Hematopoietic multipotent progenitor cell treated with erythropoietin and hydrocortisone succinate and interleukin-3 and kit ligand, for 6 days (in vitro differentiated cells): ENCODE measurements around the gene ANXA5.
"Not testable (repeated sequence)": the region's sequence is repeated elsewhere in the genome, so short reads cannot be mapped to it uniquely, and the experiment has no call there.

ENCODE experiments used
- DNase-seq: peaks from one replicate; pipeline ENCODE4 v3.0.0-alpha.2; 2015

ANXA5 gene

DNA sequence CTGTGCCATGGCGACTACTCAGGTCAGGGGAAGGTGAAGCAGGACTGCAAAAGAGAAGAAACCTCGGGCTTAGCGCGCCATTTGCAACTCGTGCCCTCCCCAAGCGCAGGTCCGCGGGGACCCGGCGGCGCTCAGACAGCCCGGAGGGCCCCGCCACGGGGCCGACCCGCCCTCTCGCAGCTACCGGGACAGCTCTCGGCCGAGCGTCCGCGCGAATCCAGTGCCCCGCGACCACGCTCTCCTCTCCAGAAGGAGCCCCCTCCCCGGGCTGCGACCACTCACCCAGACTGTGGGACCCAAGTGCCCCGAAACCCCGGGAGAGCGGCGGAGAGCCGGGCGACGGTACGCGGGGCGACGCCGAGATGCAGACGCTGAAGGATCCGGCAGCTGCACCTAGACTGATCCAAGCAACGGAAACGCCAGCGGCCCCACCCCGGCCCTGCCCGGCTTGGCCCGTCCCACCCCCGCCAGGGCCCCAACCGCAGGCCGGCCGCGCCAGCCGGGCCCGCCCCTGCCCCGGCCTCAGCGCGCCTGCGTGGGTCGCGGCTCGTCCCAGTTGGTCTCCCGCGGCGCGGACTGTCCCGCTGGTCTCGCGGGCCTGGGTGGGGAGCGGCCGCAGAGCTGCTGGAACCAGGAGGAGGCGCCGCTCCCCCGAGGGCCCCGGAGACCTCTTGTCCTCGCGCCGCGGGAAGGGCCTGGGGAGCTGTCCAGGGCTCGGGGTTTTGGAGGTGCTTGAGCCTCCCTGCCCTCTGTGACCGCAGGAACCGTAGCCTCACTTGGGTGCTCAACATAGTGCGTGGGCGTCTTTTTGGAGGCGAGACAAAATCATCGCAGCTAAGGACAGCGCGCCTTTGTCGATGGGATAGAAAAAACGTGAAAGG, at the start of gene ANXA5:
ANXA5 (minus strand) TSS at position 400 of the 881 bp plus-strand sequence; CDS start at position 9, 391 bp downstream.
- DNase-seq, result peak; percentile 89

GRCh38 chr4:121742794-121743193, 46.0 kb upstream of the ANXA5 start:
- DNase-seq, result no peak

DNA sequence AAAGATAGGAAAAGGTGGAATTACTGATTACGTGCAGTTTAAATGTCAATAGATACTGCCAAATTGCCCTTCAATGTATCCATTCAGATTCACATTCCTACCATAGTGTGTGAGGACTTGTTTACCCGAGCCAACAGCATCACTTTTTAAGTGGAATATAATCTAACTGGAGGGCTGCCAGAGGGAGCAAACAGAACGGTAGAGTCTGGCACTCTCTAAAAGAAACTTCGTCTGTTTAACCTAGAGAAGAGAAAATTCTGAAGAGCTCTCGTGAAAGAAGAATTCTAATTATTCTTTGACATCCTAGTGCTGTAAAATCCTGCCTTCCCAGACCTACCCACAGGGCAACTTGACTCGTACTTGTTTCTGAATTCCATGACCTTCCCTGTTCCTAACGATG, 45.0 kb upstream of the ANXA5 start:
- DNase-seq, result no peak

DNA sequence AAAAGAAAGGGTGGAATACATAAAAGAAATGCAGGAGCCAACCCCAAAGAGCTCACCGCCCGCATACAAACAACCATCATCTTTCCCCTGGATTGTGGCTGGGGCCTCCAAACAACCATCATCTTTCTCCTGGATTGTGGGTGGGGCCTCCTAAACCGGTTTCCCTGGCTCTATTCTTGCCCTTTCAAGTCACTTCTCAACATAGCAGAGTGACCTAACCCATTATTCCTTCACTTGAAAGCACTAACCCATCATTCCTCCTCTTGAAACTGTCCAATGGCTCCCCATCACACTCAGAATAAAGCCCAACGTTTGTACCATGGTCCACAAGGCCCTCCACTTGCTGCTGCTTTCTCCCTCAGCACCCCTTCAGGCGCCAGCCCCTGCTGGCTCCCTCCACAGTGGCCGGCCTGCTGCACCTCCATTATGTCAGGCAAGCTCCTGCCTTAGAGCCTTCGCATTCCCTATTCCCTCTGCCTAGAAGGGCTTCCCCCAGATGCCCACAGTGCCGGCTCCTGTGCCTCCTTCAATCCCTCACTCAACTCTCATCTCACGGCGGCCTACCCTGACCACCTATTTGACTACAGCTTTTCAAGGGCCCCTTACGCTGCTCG, 44.1 kb upstream of the ANXA5 start:
- no peak for DNase-seq

- no peak for DNase-seq
These were observed 42.8 kb upstream of the ANXA5 start for GRCh38 chr4:121739575-121739974.

GRCh38 chr4:121738780-121739535, 42.2 kb upstream of the ANXA5 start:
- no peak for DNase-seq

- DNase-seq, result no peak
These were observed 41.2 kb upstream of the ANXA5 start for GRCh38 chr4:121737846-121738554.

- DNase-seq, result peak; percentile 74
These were observed 40.1 kb upstream of the ANXA5 start for GRCh38 chr4:121736735-121737351.

GRCh38 chr4:121734571-121734970, 37.8 kb upstream of the ANXA5 start:
- no peak for DNase-seq

GRCh38 chr4:121733942-121734341, 37.2 kb upstream of the ANXA5 start:
- no peak for DNase-seq

GRCh38 chr4:121729753-121730152, 33.0 kb upstream of the ANXA5 start:
- not testable (repeated sequence) for DNase-seq

GRCh38 chr4:121728798-121729226, 32.0 kb upstream of the ANXA5 start:
- DNase-seq, result no peak

DNA sequence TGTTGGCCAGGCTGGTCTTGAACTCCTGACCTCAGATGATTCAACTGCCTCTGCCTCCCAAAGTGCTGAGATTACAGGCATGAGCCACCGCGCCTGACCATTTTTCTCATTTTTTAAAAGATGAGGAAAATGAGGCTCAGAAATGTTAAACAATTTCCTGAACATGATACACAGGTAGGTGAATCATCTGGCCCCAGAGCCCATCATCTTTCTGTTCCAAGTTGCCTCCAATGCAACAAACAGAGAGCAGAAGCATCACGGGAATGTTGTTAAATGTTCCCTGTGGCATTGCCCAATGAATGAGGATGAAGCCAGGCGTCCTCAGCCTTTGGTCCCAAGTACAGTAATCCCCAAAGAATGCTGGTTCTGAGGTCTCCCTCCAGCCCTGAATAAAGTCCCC, 31.3 kb upstream of the ANXA5 start:
- DNase-seq, result no peak

DNA sequence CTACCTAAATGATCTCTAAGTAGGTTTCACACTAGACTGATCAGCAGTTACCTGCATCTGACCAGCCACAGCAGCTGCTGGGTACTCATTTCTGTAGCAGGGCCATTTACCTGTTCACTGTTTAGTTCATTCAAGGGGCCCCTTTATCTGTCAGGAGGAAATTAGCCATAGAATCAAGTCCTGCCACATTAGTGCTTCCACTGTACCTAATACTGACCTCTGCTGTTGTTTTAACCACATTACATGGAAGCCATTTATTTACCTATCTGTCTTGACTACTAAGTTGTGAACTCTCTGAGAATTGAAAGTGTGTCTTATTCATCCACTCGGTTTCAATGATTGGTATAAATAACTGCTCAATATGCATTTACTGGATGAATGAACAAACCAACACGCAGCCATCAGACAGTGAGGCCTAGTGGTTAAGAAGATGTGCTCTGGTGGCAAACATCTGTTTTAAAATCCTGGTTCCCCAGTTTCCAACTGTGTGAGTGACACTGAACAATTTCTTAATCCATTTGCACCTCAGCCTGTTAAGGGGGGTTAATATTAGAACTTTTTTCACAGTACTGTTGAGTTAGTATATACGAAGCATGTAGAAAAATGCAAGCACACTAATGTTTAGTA, 30.0 kb upstream of the ANXA5 start:
- DNase-seq, result peak; percentile 78

GRCh38 chr4:121724671-121725070, 27.9 kb upstream of the ANXA5 start:
- no peak for DNase-seq

- no peak for DNase-seq
These were observed 24.9 kb upstream of the ANXA5 start for GRCh38 chr4:121721700-121722099.

DNA sequence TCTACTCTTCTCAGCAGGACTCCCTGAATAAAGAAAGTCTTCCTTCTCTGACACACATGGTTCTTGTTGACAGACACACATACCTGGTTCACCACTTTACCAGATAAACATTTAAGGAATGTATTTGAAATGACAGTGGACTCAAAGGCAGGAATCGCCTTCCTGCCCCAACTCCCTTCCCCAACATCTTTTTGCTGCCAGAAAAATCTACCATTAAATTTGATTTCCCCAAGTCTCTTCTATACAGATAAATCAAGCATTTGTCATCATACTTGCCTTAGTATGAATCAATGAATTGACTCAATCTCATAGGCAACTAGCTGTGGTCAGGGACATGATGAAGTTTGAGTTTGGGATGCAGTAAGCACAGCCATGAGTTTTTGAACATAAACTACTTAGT, 23.3 kb upstream of the ANXA5 start:
- DNase-seq, result no peak

- no peak for DNase-seq
These were observed 21.0 kb upstream of the ANXA5 start for GRCh38 chr4:121717680-121718237.

GRCh38 chr4:121714548-121714947, 17.8 kb upstream of the ANXA5 start:
- DNase-seq, result no peak

DNA sequence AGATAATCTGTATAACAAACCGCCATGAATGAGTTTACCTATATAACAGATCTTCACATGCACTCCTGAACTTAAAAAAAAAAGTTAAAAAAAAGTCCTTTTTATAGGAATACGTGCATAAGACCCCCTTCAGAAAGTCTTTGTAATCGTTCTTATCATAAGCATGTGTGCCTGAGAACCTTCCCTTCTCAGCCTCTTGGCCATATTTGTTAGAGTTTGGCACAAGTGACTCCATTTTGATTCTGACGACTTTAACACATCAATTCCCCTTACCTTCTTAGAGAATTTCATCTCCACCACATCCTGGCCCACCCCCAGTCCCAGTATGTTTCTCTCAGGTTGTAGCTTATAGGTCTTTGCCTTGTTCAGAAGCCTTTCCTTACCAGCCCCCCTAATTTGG, 16.0 kb upstream of the ANXA5 start:
- DNase-seq, result no peak

DNA sequence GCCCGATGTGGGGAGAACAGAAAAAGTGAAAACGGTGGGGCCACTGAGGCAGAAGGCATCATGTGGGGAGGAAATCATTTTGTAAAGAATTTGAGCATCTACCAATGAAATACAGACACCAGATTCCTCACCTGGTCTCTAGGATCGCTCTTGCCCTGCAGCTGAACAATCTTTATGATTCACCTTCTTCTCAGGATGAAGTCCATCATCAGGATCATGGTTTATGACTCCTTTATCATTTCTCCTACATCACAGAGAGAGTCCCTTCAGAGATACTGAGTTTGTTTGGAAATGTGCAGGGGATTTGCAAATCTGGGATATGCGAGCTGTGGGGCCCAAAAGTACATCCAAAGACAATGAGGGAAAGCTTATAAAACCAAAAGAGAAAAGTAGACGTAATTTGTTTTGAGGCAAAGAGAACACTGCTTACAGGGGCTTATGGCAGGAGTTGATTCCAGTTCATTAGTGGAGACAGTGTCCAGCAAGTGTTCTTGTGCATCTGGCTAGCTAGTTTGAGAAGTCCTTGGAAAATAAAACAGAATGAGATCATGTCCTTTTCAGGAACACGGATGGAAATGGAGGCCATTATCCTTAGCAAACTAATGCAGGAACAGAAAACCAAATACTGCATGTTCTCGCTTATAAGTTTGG, 15.3 kb upstream of the ANXA5 start:
- DNase-seq, result no peak
